GM19467 (cell line): Measurements from ENCODE around the gene SLC46A1.

Source experiments
- ATAC-seq: cut with Tn5 transposase; IDR thresholded peaks from one replicate; pipeline ENCODE4 v1.9.1; 2021; ENCODE audit warnings: mild to moderate bottlenecking, moderate library complexity; ENCODE audit not compliant: unreplicated experiment

Gene SLC46A1

DNA sequence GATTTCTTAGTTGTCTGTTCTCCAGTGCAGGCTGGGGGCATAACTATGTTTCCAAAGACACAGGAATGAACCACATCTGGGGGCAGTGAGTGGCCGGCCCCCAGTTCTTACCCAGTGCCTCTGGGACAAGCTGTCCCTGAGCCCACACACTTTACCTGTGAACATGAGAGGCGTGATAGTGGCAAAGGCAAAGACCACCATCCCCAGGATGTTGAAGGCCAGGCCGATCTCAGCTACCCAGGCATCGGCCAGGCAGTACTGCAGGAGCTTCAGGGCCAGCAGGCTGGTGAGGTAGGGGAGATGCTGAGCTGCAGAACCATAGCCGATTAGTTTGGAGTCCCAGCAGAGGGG is 1.6 kb downstream of the SLC46A1 start:
- no peak for ATAC-seq

DNA sequence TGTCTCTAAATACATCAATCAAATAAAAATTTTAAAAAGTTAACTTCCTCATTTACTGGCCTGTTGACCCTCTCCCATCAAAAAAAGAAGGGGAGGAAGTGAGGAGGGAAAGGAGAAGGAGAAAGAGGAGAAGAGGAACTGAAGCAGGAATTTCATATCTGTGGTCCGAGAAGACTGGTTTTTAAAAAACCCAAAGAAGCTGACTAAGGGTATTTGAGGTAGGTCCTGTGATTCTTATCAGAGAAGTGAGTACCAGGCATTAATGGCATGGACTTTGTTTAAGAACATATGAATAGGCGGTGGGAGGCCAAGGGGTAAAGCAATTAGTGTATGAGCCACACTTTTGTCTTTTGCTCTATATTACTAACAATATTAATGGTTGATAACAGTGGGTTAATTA is 2.0 kb downstream of the SLC46A1 start:
- no peak for ATAC-seq

DNA sequence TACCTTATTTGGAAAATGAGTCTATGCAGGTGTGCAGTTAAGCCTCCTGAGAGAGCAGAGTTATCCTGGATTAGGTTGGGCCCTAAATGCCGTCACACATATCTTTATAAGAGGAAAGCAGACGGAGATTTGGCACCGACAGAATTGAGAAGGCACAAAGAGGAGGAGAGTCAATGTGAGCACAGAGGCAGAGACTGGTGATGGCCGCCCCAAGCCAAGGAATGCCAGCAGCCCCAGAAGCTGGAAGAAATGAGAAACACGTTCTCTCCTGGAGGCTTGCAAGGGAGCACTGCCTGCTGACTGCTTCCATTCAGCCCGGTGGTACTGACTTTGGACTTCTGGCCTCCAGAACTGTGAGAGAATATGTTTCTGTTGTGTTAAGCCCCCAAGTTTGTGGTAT is 3.2 kb downstream of the SLC46A1 start:
- ATAC-seq: no peak

DNA sequence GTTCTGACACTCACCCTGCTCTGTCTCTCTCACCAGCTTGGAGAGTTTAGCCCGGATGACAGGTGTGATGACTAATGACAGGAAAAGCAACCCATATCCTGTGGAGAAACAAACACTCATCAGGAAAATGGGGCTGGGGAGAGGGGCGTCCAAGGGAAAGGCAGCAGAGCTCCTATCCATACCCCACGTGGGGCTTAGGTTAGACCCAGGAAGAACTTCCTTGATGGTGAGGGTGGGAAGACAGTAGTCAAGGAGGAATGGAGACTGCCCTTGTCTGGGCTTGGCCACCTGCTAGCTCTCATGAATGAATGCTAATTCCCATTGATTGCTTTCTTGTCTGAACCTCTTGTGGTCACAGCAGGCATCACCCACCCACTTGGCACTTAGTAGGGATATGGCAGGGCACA is 3.8 kb downstream of the SLC46A1 start:
- ATAC-seq: no peak

DNA sequence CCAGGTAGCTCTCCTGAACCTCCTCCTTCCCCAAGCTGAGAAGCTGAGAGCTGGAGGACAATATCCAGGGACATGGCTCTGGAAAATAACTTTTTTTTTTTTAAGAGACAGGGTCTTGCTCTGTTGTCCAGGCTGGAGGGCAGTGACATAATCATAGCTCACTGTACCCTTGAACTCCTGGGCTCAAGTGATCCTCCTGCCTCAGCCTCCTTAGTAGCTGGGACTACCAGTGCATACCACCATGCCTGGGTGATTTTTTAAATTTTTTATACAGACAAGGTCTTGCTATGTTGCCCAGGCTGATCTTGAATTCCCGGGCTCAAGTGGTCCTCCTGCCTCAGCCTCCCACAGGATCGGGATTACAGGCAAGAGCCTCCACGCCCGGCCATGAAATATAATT is 6.2 kb downstream of the SLC46A1 start:
- ATAC-seq: no peak

DNA sequence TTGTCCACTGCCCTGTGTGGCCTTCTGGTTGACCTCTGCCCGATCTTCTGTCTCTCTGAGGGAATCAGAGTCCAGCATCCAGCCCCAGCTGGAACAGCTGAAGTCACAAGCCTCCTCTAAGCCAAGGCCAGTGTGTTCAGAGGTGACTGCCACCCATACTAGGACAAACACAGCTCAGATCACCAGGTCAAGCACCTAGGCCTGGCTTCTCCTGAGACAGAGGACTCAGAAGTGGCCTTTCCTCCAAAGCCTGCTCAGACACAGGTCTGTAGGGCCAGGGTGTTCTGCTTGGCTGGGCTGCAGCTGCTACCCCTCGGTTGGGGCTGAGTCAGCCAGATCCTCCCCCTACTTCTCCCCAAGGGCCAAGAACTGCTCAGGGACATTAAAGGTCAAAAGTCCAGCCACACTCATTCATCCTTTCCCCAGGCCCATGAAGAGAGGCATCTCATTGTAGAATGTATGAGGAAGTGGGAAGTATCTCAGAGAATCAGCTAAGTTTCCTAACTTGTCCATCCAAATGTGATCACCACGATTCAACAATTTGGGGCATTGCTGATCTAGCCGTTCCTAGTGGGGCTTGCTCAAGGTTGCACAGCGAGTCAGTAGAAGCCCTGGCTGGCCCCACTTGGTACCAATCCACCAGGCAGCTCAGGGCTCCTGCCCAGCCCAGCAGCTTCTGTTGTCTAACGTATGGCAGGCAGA is 7.6 kb downstream of the SLC46A1 start:
- no peak for ATAC-seq

DNA sequence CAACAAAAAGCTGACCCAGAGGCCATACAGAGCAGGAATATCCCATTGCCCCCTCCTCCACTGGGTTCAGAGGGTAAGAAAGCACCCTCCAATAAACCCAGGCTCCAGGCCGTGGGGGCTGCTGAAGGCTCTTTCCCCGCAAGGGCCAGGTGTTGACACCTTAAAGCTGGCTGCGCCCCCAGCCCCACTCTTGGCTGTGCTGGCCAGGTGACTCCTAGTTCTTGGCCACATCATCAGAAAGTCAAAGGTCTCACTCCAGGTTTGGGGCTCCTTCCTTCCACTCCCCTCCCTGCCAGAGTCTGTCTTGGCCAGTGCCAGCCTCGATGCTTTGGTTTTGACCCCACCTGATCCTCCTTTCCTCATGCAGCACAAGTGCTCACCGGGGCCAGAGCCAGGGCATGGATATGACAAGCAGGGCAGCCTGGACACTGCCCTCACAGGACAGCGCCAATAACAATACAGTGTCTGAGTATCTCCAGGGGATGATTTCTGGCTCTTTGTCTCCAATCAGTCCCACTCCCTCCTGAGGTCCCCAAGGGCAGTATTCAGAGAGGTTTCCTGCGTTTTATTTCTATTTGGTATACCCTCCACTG is 8.2 kb downstream of the SLC46A1 start:
- ATAC-seq: no peak

DNA sequence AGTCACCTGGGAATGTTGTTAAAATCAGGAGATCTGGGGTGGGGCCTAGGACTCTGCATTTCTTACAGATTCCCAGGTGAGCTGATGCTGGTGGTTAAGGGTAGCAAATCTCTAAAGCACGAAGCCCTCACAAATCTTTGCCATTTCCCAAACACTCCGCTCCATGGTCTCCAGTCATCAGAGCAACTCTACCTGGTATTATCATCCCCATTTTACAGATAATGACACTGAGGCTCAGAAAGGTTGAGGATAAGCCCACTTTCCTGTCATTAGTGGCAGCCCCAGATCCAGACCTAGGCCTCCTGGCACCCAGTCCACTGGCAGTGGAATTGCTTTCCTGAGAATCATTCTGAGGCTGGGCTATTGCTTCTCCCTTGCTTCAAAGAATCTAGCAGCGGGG is 8.7 kb downstream of the SLC46A1 start:
- no peak for ATAC-seq

DNA sequence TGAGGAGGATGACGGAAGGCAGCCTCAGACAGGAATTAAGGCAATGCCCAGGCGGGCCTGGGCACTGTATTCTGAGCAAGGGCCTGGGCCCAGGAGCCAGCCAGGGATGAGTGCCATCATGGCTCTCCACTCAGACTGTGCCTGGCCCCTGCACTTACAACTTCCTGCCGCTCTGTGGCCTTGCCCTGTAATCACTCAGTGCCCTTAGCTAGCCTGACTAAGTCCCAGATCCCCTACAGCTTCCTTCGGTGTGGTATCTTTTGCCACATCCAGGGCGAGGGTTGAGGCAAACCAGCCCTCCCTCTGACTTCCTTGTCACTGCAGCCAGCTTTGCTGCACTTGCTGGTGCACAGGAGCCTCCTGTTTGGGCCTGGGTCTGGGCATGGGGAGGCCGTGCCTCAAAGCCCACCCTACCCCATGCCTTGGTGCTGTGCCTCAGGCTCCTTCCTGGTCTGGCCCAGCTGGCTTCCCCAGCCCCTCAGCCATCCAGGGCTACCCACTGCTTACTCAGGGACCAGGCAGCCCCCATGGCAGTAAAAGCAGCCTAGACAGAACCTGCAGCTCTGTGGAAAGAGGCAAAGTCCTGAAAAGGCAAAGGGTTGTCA is 9.3 kb downstream of the SLC46A1 start:
- ATAC-seq: no peak

DNA sequence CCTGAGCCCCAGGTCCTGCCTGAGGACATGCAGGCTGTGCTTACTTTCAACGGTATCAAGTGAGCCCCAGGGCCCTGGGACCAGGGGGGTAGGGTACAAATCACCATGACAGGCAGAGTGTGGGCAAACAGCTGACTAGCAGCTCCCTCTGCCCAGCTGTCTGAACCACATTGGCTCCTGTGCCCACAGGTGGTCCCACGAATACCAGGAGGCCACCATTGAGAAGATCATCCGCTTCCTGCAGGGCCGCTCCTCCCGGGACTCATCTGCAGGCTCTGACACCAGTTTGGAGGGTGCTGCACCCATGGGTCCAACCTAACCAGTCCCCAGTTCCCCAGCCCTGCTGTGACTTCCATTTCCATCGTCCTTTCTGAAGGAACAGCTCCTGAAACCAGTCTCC is 10.0 kb downstream of the SLC46A1 start:
- ATAC-seq: no peak

DNA sequence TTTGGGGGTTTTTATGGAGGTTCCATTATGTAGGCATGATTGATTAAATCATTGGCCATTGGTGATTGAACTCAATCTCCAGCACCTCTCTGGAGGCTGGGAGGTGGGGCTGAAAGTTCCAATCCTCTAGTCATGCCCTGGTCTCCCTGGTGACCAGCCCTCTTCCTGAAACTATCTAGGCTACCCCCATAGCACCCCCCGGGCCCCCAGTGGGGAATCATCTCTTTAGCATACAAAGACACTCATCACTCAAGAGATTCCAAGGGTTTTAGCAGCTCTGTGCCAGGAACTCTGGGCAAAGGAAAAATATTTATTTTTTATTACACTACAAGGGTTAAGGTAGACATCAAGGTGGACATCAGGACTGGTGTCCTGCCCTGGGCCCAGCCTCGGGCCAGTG is 10.6 kb downstream of the SLC46A1 start:
- ATAC-seq: no peak

DNA sequence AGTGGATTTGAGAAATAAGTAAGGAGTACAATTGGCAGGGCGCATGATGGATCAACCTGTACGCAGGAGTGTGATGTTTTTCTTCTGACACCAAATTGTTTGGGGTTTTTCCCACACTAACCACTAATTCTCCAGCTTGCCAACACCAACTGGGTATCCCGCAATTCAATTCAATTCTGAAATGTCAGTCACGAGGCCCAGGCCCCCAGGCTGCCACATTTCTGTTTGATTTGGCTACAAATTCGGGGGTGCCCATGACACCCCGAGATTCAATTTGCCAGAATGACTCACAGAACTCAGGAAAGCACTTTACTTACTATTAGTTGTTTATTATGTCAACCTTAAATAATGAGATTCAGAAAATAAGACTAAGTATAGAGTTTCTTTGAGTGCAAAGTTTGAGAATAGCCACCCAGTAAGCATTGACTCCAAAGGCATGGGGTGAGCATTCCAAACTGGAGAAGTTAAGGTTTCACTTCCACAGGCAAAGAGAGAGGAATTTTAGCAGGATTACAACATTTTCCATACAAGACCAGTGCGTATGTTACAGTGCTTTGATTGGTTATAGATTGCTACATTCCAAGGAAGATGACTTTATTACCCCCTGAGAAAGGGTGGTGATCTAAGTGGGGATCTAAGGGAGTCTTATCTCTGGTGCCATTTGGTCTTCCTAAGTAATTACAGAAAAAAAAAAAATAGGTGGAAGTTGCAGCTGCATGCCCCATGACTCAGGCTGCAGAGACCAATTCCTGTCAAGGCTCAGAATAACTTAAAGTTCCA is 11.5 kb downstream of the SLC46A1 start:
- ATAC-seq: no peak

DNA sequence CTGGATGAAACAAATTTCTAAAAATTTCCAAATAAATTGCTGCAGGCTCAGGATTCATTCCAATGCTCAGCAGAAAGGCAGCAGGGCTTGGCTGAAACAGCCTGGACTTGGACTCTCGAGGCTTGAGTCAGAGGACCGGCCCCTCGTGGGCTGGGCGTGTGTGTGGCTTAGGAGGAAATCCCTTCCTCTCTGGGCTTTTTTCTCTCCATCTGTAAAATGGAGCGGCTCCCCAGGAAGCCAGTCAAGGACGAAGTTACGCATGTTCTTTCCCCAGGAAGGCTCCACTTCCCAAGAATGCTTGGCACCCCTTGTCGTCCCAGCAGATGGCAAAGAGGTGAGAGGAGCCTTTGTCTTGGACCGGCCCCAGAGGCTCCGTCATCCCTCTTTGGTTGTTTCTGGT is 13.5 kb downstream of the SLC46A1 start:
- ATAC-seq: no peak

DNA sequence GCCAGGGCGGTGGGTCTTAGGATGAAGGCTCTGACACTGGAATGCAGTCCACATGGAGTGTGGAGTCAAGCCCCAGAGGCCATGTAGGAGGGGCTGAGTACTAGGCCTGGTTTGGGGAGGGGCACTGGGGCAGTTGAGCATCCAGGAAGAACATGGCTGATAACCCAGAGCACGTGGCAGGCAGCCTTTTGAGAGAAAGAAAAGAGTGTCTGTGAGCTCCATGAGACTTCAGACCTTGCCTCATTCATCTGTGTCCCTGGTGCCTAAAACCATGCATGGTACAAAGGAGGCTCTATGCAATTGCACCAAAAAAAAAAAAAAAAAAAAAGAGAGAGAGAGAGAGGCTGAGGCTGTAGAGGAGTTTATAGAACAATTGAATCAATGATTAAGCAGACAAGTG is 14.6 kb downstream of the SLC46A1 start:
- ATAC-seq: no peak

DNA sequence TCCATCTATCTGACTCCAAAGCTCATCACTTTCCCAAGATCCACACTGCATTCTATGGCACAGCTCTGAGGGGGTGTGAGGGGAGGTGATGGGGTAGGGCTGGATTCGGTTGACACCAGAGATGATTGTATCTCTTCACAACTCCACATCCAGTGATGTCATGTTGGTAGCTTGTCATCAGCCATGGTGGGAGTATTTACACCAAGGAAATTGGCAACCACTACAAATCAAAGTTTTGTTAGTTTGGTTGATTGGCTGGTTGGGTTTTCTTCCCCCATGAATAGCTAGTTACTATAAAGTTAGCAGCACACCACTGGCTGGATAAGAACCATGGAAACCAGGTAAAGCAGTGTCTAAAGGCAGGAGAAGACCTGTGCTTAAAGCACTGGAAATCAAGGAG is 15.0 kb downstream of the SLC46A1 start:
- ATAC-seq: no peak

DNA sequence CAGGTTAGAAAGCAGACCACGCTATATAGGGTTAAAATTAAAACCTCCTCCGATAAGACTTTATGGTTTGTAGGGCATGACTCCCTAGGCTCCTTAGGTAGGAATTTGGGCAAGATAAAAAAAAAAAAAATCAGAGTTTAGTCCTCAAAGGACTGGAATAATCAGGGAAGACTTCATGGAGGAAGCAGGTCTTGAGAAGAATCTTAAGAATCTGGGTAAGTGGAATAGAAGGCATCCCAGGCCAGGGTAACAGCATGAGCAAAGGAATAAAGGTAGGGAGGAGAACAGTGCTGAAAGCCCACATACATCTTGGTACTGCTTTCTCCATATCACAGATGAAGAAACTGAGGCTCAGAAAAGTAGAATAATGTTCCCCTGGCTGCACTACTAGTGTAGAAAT is 15.4 kb downstream of the SLC46A1 start:
- ATAC-seq: no peak

DNA sequence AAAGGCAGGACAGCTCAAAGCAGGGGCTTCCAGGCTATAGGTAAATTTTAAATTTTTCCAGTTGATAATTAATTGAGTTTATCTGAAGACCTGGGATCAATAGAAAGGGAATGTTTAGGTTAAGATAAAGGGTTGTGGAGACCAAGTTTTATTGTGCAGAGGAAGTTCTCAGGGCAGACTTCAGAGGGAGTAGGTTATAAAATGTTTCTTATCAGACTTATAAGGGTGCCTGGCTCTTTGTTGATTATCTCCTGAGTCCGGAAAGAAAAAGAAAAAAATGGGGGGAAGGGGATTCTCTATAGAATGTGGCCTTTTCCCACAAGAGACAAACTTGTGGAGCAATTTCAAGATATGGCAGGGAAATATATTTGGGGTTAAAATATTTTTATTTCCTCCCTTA is 15.9 kb downstream of the SLC46A1 start:
- ATAC-seq: no peak

DNA sequence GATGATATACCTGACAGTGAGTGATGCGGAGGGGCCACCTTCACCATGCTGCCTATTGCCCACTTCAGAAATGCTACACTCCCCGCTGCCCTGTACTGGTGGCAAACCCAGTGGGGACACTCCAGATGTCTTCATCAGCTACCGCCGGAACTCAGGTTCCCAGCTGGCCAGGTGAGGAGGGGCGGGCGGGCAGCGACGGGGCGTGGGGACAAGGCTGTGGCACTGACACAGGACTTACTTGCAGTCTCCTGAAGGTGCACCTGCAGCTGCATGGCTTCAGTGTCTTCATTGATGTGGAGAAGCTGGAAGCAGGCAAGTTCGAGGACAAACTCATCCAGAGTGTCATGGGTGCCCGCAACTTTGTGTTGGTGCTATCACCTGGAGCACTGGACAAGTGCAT is 17.9 kb downstream of the SLC46A1 start:
- ATAC-seq: no peak

DNA sequence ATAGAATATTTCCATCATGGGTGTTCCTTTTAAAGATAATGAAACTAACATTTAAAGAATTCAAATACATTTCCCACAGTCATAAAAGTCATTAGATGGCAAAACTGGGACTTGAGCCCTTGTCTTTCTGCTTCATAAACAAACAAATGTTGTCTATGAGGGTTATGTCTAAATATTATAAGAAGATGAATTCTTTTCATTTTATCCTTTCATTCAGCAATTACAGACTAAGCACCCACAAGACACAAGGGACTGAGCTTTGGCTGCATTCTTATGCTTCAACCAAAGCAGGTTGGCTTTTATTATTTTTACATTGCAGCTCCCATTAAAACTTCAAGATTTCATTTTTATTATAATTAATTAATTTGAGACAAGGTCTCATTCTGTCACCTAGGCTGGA is 19.6 kb downstream of the SLC46A1 start:
- ATAC-seq: no peak

DNA sequence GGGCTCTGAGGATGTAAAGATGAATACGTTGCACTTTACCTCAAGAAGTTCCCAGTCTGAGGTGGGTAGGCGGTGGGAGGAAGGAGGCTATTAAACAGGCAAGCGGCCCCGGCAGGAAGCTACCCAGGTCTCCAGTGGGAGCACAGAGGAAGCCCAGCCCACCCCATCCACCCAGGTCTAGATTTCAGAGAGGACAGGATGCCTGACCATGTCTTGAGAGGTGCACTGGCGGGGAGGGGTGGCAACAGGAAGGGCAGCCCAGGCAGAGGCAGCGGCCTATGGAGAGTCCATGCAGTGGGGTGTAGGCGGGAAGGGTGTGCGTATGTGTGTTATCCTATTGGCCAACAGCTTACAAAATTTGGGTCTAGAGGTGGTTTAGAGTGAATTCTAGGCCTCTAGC is 20.6 kb downstream of the SLC46A1 start:
- ATAC-seq: no peak

DNA sequence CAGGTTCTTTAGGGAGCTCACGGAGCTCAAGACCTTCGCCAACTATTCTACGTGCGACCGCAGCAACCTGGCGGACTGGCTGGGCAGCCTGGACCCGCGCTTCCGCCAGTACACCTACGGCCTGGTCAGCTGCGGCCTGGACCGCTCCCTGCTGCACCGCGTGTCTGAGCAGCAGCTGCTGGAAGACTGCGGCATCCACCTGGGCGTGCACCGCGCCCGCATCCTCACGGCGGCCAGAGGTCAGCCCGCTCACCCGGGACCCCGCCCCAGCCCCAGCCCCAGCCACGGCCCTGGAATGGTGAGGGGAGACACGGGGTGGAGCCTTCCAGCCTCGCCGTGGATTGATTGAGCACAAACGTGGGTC is 21.0 kb downstream of the SLC46A1 start:
- ATAC-seq: no peak
